ENCODE results near the gene AGPS. TPM values are rescaled to one million over a fixed set of nuclear protein-coding genes. Genes with fewer than 3 reads are reported as not detected.

Gene AGPS
- total RNA-seq, 1 experiment from 2014 or later, result 60.9 TPM

GRCh38 chr2:177551989-177552421, 159.4 kb downstream of the AGPS start:
- H3K4me1 ChIP-seq (ENCODE audit: insufficient read depth, low read length), result peaks cover 2% of the 10 kb centered on the region; the same call in 1 of the 2 replicates
- WGBS (ENCODE audit: extremely low coverage, insufficient read length, low lambda C conversion rate), result no CpG with 5 or more reads among the region's 13 CpGs
- TF ChIP-seq, protein P1, sequence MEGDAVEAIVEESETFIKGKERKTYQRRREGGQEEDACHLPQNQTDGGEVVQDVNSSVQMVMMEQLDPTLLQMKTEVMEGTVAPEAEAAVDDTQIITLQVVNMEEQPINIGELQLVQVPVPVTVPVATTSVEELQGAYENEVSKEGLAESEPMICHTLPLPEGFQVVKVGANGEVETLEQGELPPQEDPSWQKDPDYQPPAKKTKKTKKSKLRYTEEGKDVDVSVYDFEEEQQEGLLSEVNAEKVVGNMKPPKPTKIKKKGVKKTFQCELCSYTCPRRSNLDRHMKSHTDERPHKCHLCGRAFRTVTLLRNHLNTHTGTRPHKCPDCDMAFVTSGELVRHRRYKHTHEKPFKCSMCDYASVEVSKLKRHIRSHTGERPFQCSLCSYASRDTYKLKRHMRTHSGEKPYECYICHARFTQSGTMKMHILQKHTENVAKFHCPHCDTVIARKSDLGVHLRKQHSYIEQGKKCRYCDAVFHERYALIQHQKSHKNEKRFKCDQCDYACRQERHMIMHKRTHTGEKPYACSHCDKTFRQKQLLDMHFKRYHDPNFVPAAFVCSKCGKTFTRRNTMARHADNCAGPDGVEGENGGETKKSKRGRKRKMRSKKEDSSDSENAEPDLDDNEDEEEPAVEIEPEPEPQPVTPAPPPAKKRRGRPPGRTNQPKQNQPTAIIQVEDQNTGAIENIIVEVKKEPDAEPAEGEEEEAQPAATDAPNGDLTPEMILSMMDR (conservative IDR thresholded peaks at IDR 0.05), result no peak
- peaks cover 5% of the 10 kb centered on the region for H3K23me2 ChIP-seq (ENCODE audit: insufficient read length, low read depth, low read length, poor library complexity, severe bottlenecking)
- H3K23ac ChIP-seq (ENCODE audit: insufficient read length, low read depth, low read length), result no peak overlapping the region
- H4K20me1 ChIP-seq (ENCODE audit: control insufficient read depth, insufficient read depth, insufficient read length), result no peaks in the 10 kb centered on the region
- H2BK15ac ChIP-seq (ENCODE audit: low read depth, low read length), result no peak overlapping the region
- H3K4me2 ChIP-seq (ENCODE audit: insufficient read depth, insufficient read length, low read length), result peak overlapping the region; percentile 82
- H3K79me1 ChIP-seq (ENCODE audit: insufficient read depth, low read depth, low read length, poor library complexity, severe bottlenecking), result no peaks in the 10 kb centered on the region
- no peak overlapping the region for H2BK12ac ChIP-seq (ENCODE audit: insufficient read length, low read depth, low read length)
- H2AK5ac ChIP-seq (ENCODE audit: insufficient read length, low read length), result no peak overlapping the region
- H3K18ac ChIP-seq (ENCODE audit: insufficient read length, low read depth, low read length), result peak overlapping the region; percentile 32
- Mint-ChIP-seq H3K27ac (peak overlapping the region in 2 of 3 experiments; percentile 99 to 100; a peak in 4 of 7 replicates), H3K4me3 (peak overlapping the region; percentile 89 to 97), H3K36me3 (ENCODE audit: insufficient read depth in 1 of 3, low read depth in 3 of 3) (no peaks in the 10 kb centered on the region), H3K27me3 (ENCODE audit: low read depth) (no peaks in the 10 kb centered on the region; the same call in none of the 2 replicates), H3K9me3 (peaks cover 0 to 2% of the 10 kb centered on the region in 2 experiments; a peak in 2 of 5 replicates), H3K4me1 (peaks cover 0 to 5% of the 10 kb centered on the region in 2 experiments; a peak in 2 of 4 replicates)
- DNase-seq, result peak; percentile 60
- no peak overlapping the region for H4K91ac ChIP-seq (ENCODE audit: insufficient read length, low read depth, low read length)
- no peak overlapping the region for H3K56ac ChIP-seq (ENCODE audit: insufficient read length, low read depth, low read length)
- H3K79me2 ChIP-seq (ENCODE audit: insufficient read depth, low read length), result no peaks in the 10 kb centered on the region
- peak overlapping the region; percentile 99 for H3K14ac ChIP-seq (ENCODE audit: insufficient read depth, low read length)
- no peak overlapping the region for H4K8ac ChIP-seq (replicated peaks; ENCODE audit: insufficient read length, low read depth, low read length)
- H2AFZ ChIP-seq (ENCODE audit: low read length), result no peak overlapping the region
- no peak overlapping the region for H2BK5ac ChIP-seq (ENCODE audit: insufficient read length, low read length)
- H3K27me3 ChIP-seq (ENCODE audit: insufficient read depth, low read length), result no peaks in the 10 kb centered on the region
- no peak overlapping the region for H2BK120ac ChIP-seq (ENCODE audit: low read depth, low read length, poor library complexity, severe bottlenecking)
- H3K27ac ChIP-seq (ENCODE audit: insufficient read length, low read depth, low read length), result no peak overlapping the region
- H3K9me3 ChIP-seq (ENCODE audit: control insufficient read depth, low read depth, low read length), result no peaks in the 10 kb centered on the region
- no peak overlapping the region for H2BK20ac ChIP-seq (ENCODE audit: low read depth, low read length, poor library complexity, severe bottlenecking)
- H3K9ac ChIP-seq (ENCODE audit: extremely low read depth, insufficient read length, low read length), result no peak overlapping the region
- H3K4ac ChIP-seq (ENCODE audit: low read depth, low read length), result no peak overlapping the region
- no peak overlapping the region for H4K5ac ChIP-seq (ENCODE audit: insufficient read length, low read depth, low read length)
- H3T11ph ChIP-seq (ENCODE audit: low read length), result no peak overlapping the region
